K562 (cell line): ENCODE results near the gene DAW1.

ENCODE experiments used
- CTCF ChIP-seq, 3 experiments: IDR thresholded peaks in 2 of 3; conservative IDR thresholded peaks in 1 of 3; 2 replicates each; pipeline ENCODE4 v1.5.1; 2011 to 2012; ENCODE audit warnings: low read length in 3 of 3, mild to moderate bottlenecking in 3 of 3, control low read depth in 2 of 3, improper control_type of control experiment in 1 of 3, inconsistent platforms in 1 of 3, low read depth in 1 of 3, mixed read lengths in 1 of 3, moderate library complexity in 1 of 3; ENCODE audit not compliant: insufficient read depth in 2 of 3
- MAX ChIP-seq: sonication (generic); formaldehyde crosslinking; IDR thresholded peaks from 2 replicates; pipeline ENCODE4 v1.9.0; 2022; ENCODE audit warnings: mild to moderate bottlenecking, missing genetic modification reagents
- NFE2L1 ChIP-seq: fragments of 450-650 bp; IDR thresholded peaks from 2 replicates; pipeline ENCODE4 v1.6.1; 2016; ENCODE audit warnings: missing genetic modification characterization, low read depth, mild to moderate bottlenecking, missing compliant biosample characterization, moderate library complexity, borderline replicate concordance
- TFAP4 ChIP-seq: sonication (generic); formaldehyde crosslinking; IDR thresholded peaks from 2 replicates; pipeline ENCODE4 v1.8.0; 2022; ENCODE audit warnings: missing genetic modification reagents, mild to moderate bottlenecking, moderate library complexity, borderline replicate concordance

- TF ChIP-seq CTCF (IDR thresholded peaks at IDR 0.05 in 2 of 3, conservative IDR thresholded peaks at IDR 0.05 in 1 of 3; ENCODE audit: insufficient read depth in 2 of 3, low read depth in 1 of 3, low read length in 3 of 3) (no peak), NFE2L1 (no peak), MAX (CRISPR knock-in tag) (no peak), TFAP4 (CRISPR knock-in tag) (no peak)
Observed at GRCh38 chr2:227853204-227853629, 18.2 kb upstream of the DAW1 start.
